Immature natural killer cell (primary cell): ENCODE results near the gene MAPKAPK2. TPM values are rescaled to one million over a fixed set of nuclear protein-coding genes. Genes with fewer than 3 reads are reported as not detected.

Experiments
- DNase-seq, 3 donors: peaks; one replicate each; pipeline ENCODE4 v3.0.0; 2022; ENCODE audit warnings: mixed read lengths in 1 of 3
- H3K27ac Mint-ChIP-seq, 6 donors: one replicate each; pipeline ENCODE4 v1.8.0; 2020; ENCODE audit warnings: mixed read lengths in 6 of 6, mild to moderate bottlenecking in 5 of 6, inconsistent platforms in 4 of 6, moderate library complexity in 3 of 6
- H3K27me3 Mint-ChIP-seq, 3 donors: one replicate each; pipeline ENCODE4 v1.8.0; 2020 to 2021; ENCODE audit warnings: low read depth in 3 of 3, mild to moderate bottlenecking in 3 of 3, mixed read lengths in 3 of 3, moderate library complexity in 3 of 3, inconsistent platforms in 1 of 3
- H3K36me3 Mint-ChIP-seq, 3 donors: one replicate each; pipeline ENCODE4 v1.8.0; 2020; ENCODE audit warnings: mixed read lengths in 3 of 3, inconsistent platforms in 2 of 3, mild to moderate bottlenecking in 2 of 3
- H3K4me1 Mint-ChIP-seq, 2 donors: one replicate each; pipeline ENCODE4 v1.8.0; 2020; ENCODE audit warnings: inconsistent platforms in 2 of 2, mild to moderate bottlenecking in 2 of 2, mixed read lengths in 2 of 2, moderate library complexity in 1 of 2
- H3K4me3 Mint-ChIP-seq, 5 donors: one replicate each; pipeline ENCODE4 v1.8.0; 2020; ENCODE audit warnings: mild to moderate bottlenecking in 5 of 5, mixed read lengths in 5 of 5, inconsistent platforms in 3 of 5, moderate library complexity in 3 of 5
- H3K9me3 Mint-ChIP-seq, 6 donors: one replicate each; pipeline ENCODE4 v1.8.0; 2020; ENCODE audit warnings: mild to moderate bottlenecking in 6 of 6, mixed read lengths in 6 of 6, inconsistent platforms in 4 of 6, moderate library complexity in 3 of 6
- polyA plus RNA-seq, 3 donors: library from polyadenylated mRNA; unstranded; fragments of 300-500 nt; fragmentation: Illumina TruSeq; gene quantifications; one replicate each; pipeline ENCODE4 v1.2.3, GENCODE V29; 2021

Gene MAPKAPK2
- polyA plus RNA-seq, 3 donors from 2014 or later = 3.5 to 7.2 (median 4.1) TPM

DNA sequence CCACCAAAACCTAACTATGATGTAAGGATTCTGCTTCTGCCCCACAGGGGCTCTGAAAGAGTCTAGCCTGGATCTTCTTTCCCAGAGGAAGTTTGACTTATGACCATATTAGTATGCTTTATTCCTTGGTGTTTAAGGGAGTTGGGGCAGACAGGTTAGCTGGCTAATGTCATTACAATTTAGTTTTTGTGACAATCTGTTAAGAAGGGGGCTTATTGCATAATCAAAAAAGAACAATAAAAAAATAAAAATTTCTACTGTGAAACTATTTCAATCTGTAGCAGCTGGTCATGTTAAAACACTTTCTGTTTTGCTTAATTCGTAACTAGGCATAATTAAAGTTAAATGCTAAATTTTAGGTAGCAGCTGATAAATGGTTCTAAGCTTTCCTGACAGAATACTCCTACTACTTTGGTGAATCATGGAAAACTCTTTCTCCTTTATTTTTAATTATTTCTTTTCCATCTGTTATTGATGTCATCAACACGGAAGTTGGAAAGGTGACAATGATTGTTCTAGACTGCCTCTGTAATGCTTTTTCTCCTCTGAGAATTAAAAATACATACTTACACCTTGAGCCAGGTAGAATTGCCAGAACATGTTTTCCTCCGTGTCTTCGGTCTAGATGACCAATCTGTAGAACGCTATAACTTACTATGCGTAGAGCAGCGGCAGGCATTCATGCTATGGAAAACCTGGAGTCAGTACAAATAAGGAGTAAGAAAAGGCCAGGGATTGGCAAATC, 30.8 kb upstream of the MAPKAPK2 start:
- H3K27ac Mint-ChIP-seq = no peak overlapping the region
- H3K4me3 Mint-ChIP-seq = no peak overlapping the region
- no peak for DNase-seq
- H3K36me3 Mint-ChIP-seq = no peaks in the 10 kb centered on the region
- H3K4me1 Mint-ChIP-seq = peaks cover 0 to 6% of the 10 kb centered on the region in 2 donors
- peaks cover 1 to 11% (median 2%) of the 10 kb centered on the region in 3 donors for H3K27me3 Mint-ChIP-seq
- H3K9me3 Mint-ChIP-seq = no peaks in the 10 kb centered on the region

- no peak overlapping the region for H3K27ac Mint-ChIP-seq
- H3K36me3 Mint-ChIP-seq = no peaks in the 10 kb centered on the region
- H3K4me1 Mint-ChIP-seq = peaks cover 0 to 6% of the 10 kb centered on the region in 2 donors
- no peak overlapping the region for H3K4me3 Mint-ChIP-seq
- no peak for DNase-seq
- H3K27me3 Mint-ChIP-seq = peaks cover under 1 to 15% (median 1%) of the 10 kb centered on the region in 3 donors
- no peaks in the 10 kb centered on the region for H3K9me3 Mint-ChIP-seq
These were observed 29.9 kb upstream of the MAPKAPK2 start for GRCh38 chr1:206654828-206655227.

DNA sequence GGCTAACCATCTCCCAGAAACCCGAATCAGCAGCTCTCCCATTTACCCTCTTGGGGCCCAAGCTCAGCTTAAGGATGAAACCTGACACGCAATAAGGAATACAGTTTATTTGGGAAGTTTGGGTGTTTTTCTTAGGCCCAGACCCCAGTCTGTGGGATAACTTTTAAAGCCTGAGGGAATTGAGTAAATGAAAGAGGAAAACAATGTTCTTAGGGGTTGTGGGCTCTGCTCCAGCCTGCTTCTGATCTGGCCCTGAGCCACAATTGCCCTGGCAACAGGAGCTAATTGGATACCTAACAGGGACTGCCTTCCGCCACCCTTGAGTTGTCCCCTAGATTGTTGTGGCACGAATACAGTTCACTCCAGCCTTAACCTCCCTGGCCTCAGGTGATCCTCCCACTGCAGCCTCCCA, 29.2 kb upstream of the MAPKAPK2 start:
- H3K27me3 Mint-ChIP-seq = peaks cover 0 to 19% (median 1%) of the 10 kb centered on the region in 3 donors
- no peaks in the 10 kb centered on the region for H3K36me3 Mint-ChIP-seq
- no peak overlapping the region for H3K27ac Mint-ChIP-seq
- H3K4me1 Mint-ChIP-seq = peaks cover 0 to 6% of the 10 kb centered on the region in 2 donors
- no peaks in the 10 kb centered on the region for H3K9me3 Mint-ChIP-seq
- DNase-seq = no peak
- no peak overlapping the region for H3K4me3 Mint-ChIP-seq

GRCh38 chr1:206656936-206657335, 27.8 kb upstream of the MAPKAPK2 start:
- Mint-ChIP-seq H3K4me3 (no peak overlapping the region), H3K27me3 (peaks cover 0 to 22% (median 1%) of the 10 kb centered on the region in 3 donors), H3K4me1 (peaks cover 0 to 6% of the 10 kb centered on the region in 2 donors), H3K27ac (no peak overlapping the region), H3K9me3 (no peaks in the 10 kb centered on the region), H3K36me3 (no peaks in the 10 kb centered on the region)
- DNase-seq = no peak

GRCh38 chr1:206657751-206658150, 27.0 kb upstream of the MAPKAPK2 start:
- Mint-ChIP-seq H3K4me3 (no peak overlapping the region), H3K36me3 (no peaks in the 10 kb centered on the region), H3K27me3 (peaks cover 0 to 22% (median 2%) of the 10 kb centered on the region in 3 donors), H3K27ac (no peak overlapping the region), H3K9me3 (no peaks in the 10 kb centered on the region), H3K4me1 (peaks cover 0 to 7% of the 10 kb centered on the region in 2 donors)
- DNase-seq = no peak

DNA sequence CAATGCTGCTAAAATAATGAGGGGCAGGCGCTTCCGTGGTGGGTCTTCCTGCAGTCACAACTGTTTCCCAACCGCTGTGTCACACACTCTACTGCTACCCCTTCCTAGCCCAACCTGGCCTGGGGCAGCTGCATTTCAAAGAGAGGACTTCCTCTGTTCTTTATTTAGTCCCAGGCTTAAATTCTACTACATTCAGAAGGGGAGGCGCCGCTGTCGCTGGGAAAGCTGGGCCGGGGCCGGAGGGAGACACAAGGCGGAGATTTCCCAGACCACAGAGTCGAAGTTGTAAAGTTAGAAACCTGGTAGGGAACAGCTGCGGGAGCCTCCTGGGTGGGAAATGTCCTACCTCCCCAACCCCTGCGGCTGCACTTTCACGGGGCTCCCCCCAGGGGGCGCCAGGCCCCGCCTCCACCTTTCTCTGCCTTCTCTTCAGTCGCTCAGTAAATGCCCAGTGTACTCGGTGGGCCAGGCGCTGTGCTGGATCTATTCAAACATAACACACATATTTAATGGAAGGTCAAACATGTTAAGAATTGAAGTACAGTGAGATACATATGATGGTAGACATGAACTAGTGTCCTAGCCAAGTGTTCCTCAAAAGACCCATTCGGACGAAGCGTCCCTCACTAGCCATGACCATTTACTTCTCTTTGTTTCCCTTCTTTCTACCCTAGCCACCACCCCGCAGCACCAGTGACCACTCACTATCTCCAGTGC, 26.3 kb upstream of the MAPKAPK2 start:
- Mint-ChIP-seq H3K27ac (no peak overlapping the region), H3K27me3 (peaks cover 0 to 22% (median 4%) of the 10 kb centered on the region in 3 donors), H3K9me3 (no peaks in the 10 kb centered on the region)

DNA sequence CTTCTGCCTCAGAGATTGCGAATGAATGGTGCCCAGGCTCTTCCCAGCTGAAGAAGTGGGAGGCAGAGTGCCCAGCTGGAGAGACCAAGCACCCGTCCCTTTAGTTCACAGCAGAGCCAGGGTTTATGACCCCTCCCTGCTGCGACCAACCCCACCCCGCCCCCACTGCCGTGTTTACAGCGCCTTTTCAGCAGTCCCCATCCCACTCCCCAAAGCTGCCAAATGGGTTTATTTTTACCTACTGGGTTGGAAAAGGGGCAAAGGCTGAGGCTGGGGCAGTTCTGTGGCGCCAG, 25.8 kb upstream of the MAPKAPK2 start:
- H3K9me3 Mint-ChIP-seq = no peaks in the 10 kb centered on the region
- no peak for DNase-seq
- H3K27ac Mint-ChIP-seq = no peak overlapping the region
- no peaks in the 10 kb centered on the region for H3K36me3 Mint-ChIP-seq
- H3K4me3 Mint-ChIP-seq = no peak overlapping the region
- H3K4me1 Mint-ChIP-seq = peaks cover 0 to 19% of the 10 kb centered on the region in 2 donors
- H3K27me3 Mint-ChIP-seq = peaks cover 0 to 22% (median 4%) of the 10 kb centered on the region in 3 donors

More for the DNA sequence above, 26.3 kb upstream of the MAPKAPK2 start:
- Mint-ChIP-seq H3K4me1 (peaks cover 0 to 14% of the 10 kb centered on the region in 2 donors), H3K36me3 (no peaks in the 10 kb centered on the region), H3K4me3 (no peak overlapping the region)
- peak; percentile 33 to 62 (median 46) for DNase-seq

- peaks cover 2 to 24% of the 10 kb centered on the region in 2 donors for H3K4me1 Mint-ChIP-seq
- H3K27ac Mint-ChIP-seq = no peak overlapping the region
- no peak for DNase-seq
- no peak overlapping the region for H3K4me3 Mint-ChIP-seq
- peaks cover 0 to 22% (median 4%) of the 10 kb centered on the region in 3 donors for H3K27me3 Mint-ChIP-seq
- no peaks in the 10 kb centered on the region for H3K36me3 Mint-ChIP-seq
- no peaks in the 10 kb centered on the region for H3K9me3 Mint-ChIP-seq
These were observed 24.6 kb upstream of the MAPKAPK2 start for GRCh38 chr1:206660136-206660535.

DNA sequence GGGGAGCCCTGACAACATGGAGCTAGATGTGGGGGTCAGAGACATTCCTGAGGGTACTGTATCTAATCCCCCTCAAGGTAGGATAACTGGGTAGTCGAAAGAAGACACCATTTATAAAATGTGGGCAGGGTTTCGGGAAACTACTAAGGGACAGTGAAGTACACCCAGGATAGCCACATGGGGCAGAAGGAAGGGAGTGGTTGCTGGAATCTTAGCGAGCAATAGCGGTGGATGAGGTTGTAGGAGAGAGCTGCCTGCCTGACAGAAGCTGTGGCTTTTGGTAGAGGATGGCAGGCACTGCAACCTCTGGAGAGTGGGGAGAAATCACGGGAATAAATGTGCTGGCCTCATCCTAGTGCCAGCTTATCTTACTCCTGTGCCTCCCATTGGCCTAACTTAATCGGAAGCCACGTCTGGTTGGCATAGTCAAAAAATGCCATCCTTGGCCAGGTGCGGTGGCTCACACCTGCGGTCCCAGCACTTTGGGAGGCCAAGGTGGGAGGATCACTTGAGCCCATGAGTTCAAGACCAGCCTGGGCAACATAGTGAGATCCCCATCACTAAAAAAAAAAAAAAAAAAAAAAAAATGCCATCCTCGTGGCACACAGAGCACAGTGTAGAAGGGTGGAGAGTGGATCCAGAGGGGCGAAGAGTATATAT, 23.4 kb upstream of the MAPKAPK2 start:
- H3K27me3 Mint-ChIP-seq = peaks cover 0 to 22% (median 4%) of the 10 kb centered on the region in 3 donors
- peak overlapping the region in 1 of 6 donors; percentile 8 for H3K27ac Mint-ChIP-seq
- H3K36me3 Mint-ChIP-seq = no peaks in the 10 kb centered on the region
- H3K4me3 Mint-ChIP-seq = no peak overlapping the region
- DNase-seq = no peak
- peaks cover 2 to 24% of the 10 kb centered on the region in 2 donors for H3K4me1 Mint-ChIP-seq
- H3K9me3 Mint-ChIP-seq = no peaks in the 10 kb centered on the region

GRCh38 chr1:206662396-206663092, 22.2 kb upstream of the MAPKAPK2 start:
- Mint-ChIP-seq H3K4me1 (peaks cover 2 to 29% of the 10 kb centered on the region in 2 donors), H3K9me3 (no peaks in the 10 kb centered on the region), H3K4me3 (no peak overlapping the region), H3K27ac (no peak overlapping the region), H3K27me3 (peaks cover 0 to 17% (median 4%) of the 10 kb centered on the region in 3 donors), H3K36me3 (no peaks in the 10 kb centered on the region)
- DNase-seq = no peak

DNA sequence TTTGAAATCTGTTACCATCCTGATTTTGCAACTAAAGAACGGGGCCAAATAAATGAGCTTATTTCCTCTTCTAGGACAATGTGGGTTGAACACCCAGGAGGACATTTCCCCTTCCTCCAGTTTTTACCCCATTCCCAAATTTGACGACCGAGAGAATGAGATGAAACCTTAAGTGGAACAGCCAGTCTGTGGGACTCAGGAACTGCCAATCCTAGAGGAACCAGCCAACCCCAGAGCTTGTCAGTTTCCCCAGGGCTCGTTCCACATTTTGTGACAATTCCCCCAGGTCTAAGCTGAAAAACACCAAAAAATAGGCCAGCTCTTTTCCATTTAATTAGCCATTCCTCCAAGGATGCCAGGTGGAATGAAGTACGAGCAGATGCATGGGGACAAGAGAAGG, 21.3 kb upstream of the MAPKAPK2 start:
- DNase-seq = no peak
- Mint-ChIP-seq H3K27me3 (peaks cover 0 to 19% (median 4%) of the 10 kb centered on the region in 3 donors), H3K36me3 (no peaks in the 10 kb centered on the region), H3K4me1 (peaks cover 10 to 36% of the 10 kb centered on the region in 2 donors), H3K4me3 (no peak overlapping the region), H3K27ac (no peak overlapping the region), H3K9me3 (no peaks in the 10 kb centered on the region)

- Mint-ChIP-seq H3K36me3 (no peaks in the 10 kb centered on the region), H3K4me1 (peaks cover 14 to 36% of the 10 kb centered on the region in 2 donors), H3K9me3 (no peaks in the 10 kb centered on the region), H3K4me3 (peak overlapping the region in 3 of 5 donors; percentile 39 to 55 (median 52)), H3K27ac (no peak overlapping the region), H3K27me3 (peaks cover 0 to 15% (median 3%) of the 10 kb centered on the region in 3 donors)
- peak; percentile 71 to 75 (median 74) for DNase-seq
These were observed 20.7 kb upstream of the MAPKAPK2 start for GRCh38 chr1:206663832-206664652.

GRCh38 chr1:206664740-206665139, 20.0 kb upstream of the MAPKAPK2 start:
- Mint-ChIP-seq H3K4me3 (no peak overlapping the region), H3K36me3 (no peaks in the 10 kb centered on the region), H3K4me1 (peaks cover 14 to 36% of the 10 kb centered on the region in 2 donors), H3K27me3 (peaks cover 0 to 12% (median 3%) of the 10 kb centered on the region in 3 donors), H3K27ac (no peak overlapping the region), H3K9me3 (no peaks in the 10 kb centered on the region)
- DNase-seq = no peak
